ENCODE data around the gene GALNT9.
"Not testable (repeated sequence)": the region's sequence is repeated elsewhere in the genome, so short reads cannot be mapped to it uniquely, and the experiment has no call there.

DNA sequence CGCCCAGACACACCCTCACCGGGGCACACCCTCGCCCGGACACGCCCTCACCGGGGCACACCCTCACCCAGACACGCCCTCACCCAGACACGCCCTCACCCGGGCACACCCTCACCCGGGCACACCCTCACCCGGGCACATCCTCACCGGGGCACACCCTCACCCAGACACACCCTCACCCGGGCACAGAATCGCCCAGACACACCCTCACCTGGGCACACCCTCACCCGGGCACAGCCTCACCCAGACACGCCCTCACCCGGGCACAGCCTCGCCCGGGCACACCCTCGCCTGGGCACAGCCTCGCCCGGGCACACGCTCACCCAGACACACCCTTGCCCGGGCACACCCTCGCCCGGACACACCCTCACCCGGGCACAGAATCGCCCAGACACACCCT, 24.5 kb downstream of the GALNT9 start:
- TF ChIP-seq CTCF, EP300, POLR2A (IDR thresholded peaks at IDR 0.05): not testable (repeated sequence)

Data from sigmoid colon (tissue), 4 donors.